Ishikawa (cell line): ENCODE data around the gene TYW5.

ENCODE experiments used
- CEBPB ChIP-seq: IDR thresholded peaks from 2 replicates; pipeline ENCODE4 v1.6.1; 2012
- CREB1 ChIP-seq: IDR thresholded peaks from 2 replicates; pipeline ENCODE4 v1.6.1; 2012; ENCODE audit warnings: low read depth
- EGR1 ChIP-seq: IDR thresholded peaks from 2 replicates; pipeline ENCODE4 v1.6.1; 2012
- EP300 ChIP-seq: IDR thresholded peaks from 2 replicates; pipeline ENCODE4 v1.6.1; 2012; ENCODE audit warnings: borderline replicate concordance
- FOXM1 ChIP-seq: IDR thresholded peaks from 2 replicates; pipeline ENCODE4 v1.6.1; 2012; ENCODE audit warnings: low read depth, borderline replicate concordance
- MAX ChIP-seq: IDR thresholded peaks from 2 replicates; pipeline ENCODE4 v1.6.1; 2012
- NFIC ChIP-seq: IDR thresholded peaks from 2 replicates; pipeline ENCODE4 v1.6.1; 2012
- RAD21 ChIP-seq: IDR thresholded peaks from 2 replicates; pipeline ENCODE4 v1.6.1; 2012; ENCODE audit warnings: low read depth
- REST ChIP-seq: IDR thresholded peaks from 2 replicates; pipeline ENCODE4 v1.6.1; 2012; ENCODE audit warnings: low read depth, mild to moderate bottlenecking
- TAF1 ChIP-seq: IDR thresholded peaks from 2 replicates; pipeline ENCODE4 v1.6.1; 2012; ENCODE audit warnings: low read depth, mild to moderate bottlenecking
- TCF12 ChIP-seq: IDR thresholded peaks from 2 replicates; pipeline ENCODE4 v1.6.1; 2012; ENCODE audit warnings: low read depth
- TEAD4 ChIP-seq: IDR thresholded peaks from 2 replicates; pipeline ENCODE4 v1.6.1; 2012
- USF1 ChIP-seq: IDR thresholded peaks from 2 replicates; pipeline ENCODE4 v1.6.1; 2012
- YY1 ChIP-seq: IDR thresholded peaks from 2 replicates; pipeline ENCODE4 v1.6.1; 2012; ENCODE audit warnings: low read depth
- ZBTB7A ChIP-seq: IDR thresholded peaks from 2 replicates; pipeline ENCODE4 v1.6.1; 2012; ENCODE audit warnings: low read depth

Gene TYW5

GRCh38 chr2:199985625-199986207, 30.4 kb upstream of the TYW5 start:
- TF ChIP-seq RAD21: peak; percentile 55
- TF ChIP-seq TAF1: no peak
- no peak for TF ChIP-seq TEAD4
- TF ChIP-seq YY1: peak; percentile 74

GRCh38 chr2:199984755-199985154, 29.5 kb upstream of the TYW5 start:
- no peak for TF ChIP-seq CREB1
- no peak for TF ChIP-seq CEBPB
- no peak for TF ChIP-seq RAD21
- TF ChIP-seq TCF12: no peak
- TF ChIP-seq REST: no peak
- TF ChIP-seq FOXM1: no peak
- no peak for TF ChIP-seq TAF1
- TF ChIP-seq EP300: no peak
- TF ChIP-seq MAX: no peak
- TF ChIP-seq USF1: no peak
- TF ChIP-seq TEAD4: no peak
- no peak for TF ChIP-seq ZBTB7A
- TF ChIP-seq NFIC: no peak
- TF ChIP-seq YY1: no peak
- no peak for TF ChIP-seq EGR1

GRCh38 chr2:199984159-199984558, 28.9 kb upstream of the TYW5 start:
- TF ChIP-seq TCF12 (no peak), TAF1 (no peak), REST (no peak), RAD21 (no peak), EP300 (no peak), YY1 (no peak), CREB1 (no peak), ZBTB7A (no peak), USF1 (no peak), NFIC (no peak), FOXM1 (no peak), TEAD4 (no peak), CEBPB (no peak), EGR1 (no peak), MAX (no peak)

- TF ChIP-seq CREB1 (no peak), CEBPB (no peak), TEAD4 (no peak), TAF1 (no peak), MAX (no peak), USF1 (no peak), TCF12 (no peak)
These were observed 28.2 kb upstream of the TYW5 start for GRCh38 chr2:199983534-199983933.

- TF ChIP-seq EGR1: no peak
- TF ChIP-seq REST: no peak
- no peak for TF ChIP-seq USF1
- no peak for TF ChIP-seq RAD21
These were observed 27.0 kb upstream of the TYW5 start for GRCh38 chr2:199982126-199982843.
